T-helper 1 cell (primary cell): ENCODE measurements around the gene RNF213.
"Not testable (repeated sequence)": the region's sequence is repeated elsewhere in the genome, so short reads cannot be mapped to it uniquely, and the experiment has no call there.

Experiments
- DNase-seq, 5 donors: peaks; one replicate each; pipeline ENCODE4 v3.0.0-alpha.2; 2012 to 2020

Gene RNF213

GRCh38 chr17:80396157-80397033, 135.7 kb downstream of the RNF213 start:
- DNase-seq: no peak

DNA sequence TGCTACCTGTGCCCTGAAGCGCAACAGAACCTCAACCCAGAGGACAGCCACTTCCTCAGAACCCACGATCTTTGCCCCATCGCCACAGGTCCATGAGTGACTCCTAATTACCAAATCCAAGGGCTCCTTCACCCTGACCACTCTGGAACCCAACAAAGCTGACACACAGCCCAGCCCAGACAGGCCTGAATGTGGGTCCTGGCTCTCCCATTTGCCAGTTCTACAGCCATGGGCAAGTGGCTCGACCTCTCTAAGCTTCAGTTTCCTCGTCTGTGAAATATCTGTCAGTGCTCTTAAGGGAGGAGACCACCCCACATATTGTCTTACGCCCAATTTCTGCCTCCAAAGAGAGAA, 136.4 kb downstream of the RNF213 start:
- DNase-seq: peak in 1 of 5 donors; percentile 43

DNA sequence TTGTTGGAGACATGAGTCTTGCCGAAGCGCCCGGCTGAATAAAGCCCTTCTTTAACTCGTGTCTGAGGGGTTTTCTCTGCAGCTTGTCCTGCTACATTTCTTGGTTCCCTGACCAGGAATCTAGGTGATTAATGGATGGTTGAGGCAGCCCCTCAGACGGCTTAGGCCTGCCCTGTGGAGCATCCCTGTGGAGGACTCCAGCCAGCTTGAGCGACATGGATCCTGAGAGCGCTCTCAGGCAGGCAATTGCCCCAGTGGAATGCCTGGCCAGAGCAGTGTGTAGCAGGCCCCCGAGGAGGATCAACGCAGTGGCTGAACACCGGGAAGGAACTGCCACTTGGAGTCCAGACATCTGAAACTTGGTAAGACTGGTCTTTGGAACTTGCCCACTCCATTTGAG, 137.0 kb downstream of the RNF213 start:
- DNase-seq: no peak

DNA sequence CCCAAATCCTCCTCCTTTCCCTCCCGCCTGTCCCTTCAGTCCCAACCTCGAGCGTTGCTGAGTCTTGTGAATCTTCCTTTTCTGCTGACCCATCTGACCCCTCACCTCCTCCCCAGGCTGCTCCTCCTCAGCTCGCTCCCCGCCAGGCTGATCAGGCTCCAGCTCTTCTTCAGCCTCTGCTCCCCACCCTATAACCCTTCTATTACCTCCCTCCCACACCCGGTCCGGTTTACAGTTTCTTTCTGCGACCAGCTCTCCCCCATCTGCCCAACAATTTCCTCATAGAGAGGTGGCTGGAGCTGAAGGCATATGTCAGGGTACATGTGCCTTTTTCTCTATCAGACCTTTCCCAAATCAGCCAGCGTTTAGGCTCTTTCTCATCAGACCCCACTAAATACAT, 140.4 kb downstream of the RNF213 start:
- not testable (repeated sequence) for DNase-seq

- DNase-seq: not testable (repeated sequence)
Measured at GRCh38 chr17:80402102-80402501, 141.4 kb downstream of the RNF213 start.

GRCh38 chr17:80402959-80403358, 142.3 kb downstream of the RNF213 start:
- DNase-seq: no peak

DNA sequence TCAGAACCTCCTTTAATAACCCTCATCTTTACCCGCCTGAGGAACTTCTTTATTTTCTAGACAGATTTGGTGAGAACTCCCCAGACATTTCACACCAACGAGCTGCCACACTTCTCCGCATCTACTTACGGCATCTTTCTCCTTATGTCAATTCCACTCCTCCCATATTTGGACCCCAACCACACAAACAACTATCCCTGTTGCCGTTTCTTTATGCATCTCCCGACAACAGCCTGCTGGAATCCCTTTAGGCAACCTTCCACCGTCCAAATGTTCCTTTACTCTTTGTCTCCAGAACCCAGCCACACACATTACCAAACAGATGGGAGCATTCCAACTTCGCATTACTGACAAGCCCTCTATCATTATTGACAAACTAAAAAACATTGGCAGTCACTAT, 145.5 kb downstream of the RNF213 start:
- no peak for DNase-seq

DNA sequence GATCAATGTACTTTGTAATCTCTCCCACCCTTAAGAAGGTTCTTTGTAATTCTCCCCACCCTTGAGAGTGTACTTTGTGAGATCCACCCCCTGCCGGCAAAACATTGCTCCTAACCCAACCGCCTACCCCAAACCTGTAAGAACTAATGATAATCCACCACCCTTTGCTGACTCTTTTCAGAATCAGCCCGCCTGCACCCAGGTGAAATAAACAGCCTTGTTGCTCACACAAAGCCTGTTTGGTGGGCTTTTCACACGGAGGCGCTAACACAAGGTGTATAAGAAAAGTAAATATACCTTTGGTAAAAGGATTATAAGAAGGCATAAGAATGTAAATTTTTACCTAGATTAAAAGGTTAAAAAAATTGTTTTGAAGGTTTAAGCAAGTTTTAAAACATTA, 147.3 kb downstream of the RNF213 start:
- DNase-seq: not testable (repeated sequence)

DNA sequence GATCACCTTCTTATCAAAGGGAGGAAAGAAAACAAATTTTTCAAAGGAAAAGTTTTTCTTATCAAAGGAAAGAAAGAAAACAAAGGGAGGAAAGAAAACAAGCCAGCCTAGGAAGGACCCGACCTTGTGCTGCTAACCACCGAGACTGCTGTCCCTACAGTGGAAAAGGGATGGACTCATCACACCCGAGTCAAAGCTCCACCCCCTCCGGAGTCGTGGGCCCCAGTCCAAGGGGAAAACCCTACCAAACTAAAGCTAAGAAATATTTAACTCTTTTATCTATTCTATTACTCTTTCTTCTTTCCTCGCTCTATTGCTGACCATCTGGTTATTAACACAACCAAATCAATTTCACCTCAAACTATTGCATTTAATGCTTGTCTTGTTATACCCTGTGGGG, 148.2 kb downstream of the RNF213 start:
- DNase-seq: no peak

DNA sequence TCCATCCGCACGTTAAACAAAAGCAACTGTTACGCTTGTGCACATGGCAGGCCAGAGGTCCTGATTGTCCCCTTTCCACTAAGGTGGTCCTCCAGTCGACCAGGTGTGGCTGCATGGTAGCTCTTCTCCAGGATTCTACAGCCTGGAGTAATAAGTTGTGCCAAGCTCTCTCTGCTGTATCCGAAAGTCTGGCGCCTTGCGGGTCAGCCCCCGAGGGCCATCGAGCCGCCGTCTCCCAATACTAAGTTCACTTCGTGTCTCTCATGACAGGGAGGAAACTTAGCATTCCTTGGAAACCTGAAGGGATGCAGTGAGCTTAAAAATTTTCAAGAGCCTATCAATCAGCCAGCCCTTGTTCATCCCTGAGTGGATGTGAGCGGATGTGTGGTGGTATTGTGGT, 149.0 kb downstream of the RNF213 start:
- DNase-seq: no peak

- not testable (repeated sequence) for DNase-seq
Measured at GRCh38 chr17:80410441-80411087, 149.9 kb downstream of the RNF213 start.

DNA sequence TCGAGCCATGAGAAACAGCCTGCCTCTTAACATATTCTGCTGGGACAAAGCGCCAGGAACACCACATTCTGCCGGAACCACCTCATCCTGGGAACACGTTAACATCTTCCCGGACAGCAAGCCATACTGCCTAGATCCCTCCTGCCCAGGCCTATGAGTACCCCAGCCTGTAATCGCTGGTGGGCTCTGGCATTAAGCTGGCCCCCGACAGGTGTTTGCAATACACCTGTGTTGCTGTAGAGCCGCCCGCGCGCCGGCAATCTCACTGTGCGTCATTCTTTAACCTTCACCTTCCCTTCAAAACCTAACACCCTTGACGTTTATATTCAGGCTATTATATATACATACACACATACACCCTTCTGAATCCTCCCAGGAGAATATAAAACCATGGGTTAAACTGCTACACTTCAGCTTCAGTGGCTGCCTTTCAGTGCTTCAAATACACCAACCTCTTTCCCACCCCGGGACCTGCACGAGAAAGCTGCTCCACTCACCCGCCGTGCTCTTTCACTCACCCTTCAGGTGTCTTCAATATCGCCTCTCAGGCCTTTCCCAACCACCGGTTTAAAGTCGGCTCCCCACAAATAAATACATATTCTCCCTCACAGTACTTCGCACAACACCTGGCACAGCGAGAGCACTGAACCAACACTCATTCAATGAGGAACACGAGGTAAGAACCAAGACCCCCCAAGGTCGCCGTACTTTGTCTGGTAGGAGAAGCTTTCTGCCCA, 153.3 kb downstream of the RNF213 start:
- no peak for DNase-seq

- DNase-seq: no peak
Measured at GRCh38 chr17:80414508-80414802, 153.8 kb downstream of the RNF213 start.

DNA sequence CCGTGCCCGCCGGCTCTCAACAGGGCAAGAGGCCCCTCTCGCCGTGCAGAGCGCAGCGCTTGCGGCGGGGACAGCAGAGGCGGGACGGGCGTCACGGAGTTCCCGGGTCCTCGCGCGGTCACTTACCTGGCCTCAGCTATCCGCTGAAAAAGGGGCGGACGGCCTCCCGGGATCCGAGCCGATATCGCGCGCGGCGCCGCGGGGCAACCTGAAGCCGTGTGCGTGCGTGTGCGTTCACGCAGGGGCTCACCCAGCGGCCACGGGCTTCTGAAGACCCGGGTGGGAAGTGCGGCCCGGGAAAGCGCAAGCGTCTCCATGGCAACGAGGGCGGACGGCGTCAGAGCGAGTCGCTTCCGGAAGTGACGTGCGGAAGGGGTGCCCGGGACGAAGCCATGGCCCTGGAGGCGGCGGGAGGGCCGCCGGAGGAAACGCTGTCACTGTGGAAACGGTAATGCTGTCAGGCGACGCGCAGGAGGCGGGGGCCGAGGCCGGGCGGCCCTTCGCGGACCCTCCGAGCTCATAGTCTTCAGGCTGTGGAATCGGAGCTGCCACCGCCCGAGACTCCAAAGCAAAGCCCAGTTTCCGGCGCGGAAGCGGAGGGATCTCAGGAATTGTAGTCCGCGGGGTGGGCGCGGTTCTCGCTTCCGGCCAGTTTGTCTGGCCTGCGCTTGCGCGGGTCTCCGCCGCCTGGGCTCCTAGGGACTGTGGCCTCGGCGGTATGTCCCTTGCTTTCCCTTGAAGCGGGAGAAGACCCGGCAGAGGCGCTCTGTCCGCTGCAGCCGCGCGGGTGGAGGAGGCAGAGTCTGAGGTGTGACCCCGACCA, 154.4 kb downstream of the RNF213 start, which contains the start of gene ENDOV:
ENDOV (plus strand) TSS at position 365 of the 823 bp plus-strand sequence; CDS start at position 393, 28 bp downstream.
- DNase-seq: peak; percentile 89 to 94 (median 94)

DNA sequence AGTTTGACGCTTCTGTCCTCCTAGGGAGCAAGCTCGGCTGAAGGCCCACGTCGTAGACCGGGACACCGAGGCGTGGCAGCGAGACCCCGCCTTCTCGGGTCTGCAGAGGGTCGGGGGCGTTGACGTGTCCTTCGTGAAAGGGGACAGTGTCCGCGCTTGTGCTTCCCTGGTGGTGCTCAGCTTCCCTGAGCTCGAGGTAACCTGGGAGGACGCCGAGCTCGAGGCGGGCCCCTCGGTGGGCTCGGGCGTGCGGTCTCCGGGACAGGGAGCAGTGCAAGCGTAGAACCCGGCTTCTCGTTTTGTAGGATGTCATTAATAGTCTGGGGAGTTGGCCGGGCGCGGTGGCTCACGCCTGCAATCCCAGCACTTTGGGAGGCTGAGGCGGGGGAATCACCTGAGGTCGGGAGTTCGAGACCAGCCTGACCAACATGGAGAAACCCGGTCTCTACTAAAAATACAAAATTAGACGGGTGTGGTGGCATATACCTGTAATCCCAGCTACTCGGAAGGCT, 155.0 kb downstream of the RNF213 start:
- no peak for DNase-seq

DNA sequence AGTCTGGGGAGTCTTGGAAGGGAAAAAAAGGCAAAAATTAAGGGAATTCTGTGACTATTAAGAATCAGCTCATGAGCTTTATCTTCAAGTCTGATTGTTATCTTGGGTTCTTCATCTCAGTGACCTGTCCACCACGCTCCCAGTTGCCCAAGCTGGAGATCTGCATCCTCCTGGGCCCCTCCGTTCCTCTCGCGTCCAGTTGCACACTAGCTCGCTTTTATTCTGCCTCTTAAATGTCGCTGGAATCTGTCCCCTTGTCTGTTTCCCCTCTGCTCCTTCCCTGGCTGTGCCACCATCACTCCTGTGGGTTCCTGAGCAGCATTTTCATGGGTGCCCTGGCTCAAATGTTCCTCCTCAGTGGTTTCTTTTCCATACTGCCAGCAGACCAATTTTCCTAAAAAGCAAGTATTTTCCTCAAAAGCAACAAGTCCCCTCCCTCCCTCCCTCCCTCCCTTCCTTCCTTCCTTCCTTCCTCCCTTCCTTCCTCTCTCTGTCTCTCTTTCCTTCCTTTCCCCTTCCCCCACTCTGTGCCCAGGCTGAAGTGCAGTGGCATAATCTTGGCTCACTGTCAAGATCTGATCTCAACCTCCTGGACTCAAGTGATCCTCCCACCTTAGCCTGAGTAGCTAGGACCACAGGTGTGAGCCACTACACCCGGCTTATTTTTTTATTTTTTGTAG, 155.7 kb downstream of the RNF213 start:
- DNase-seq: no peak

GRCh38 chr17:80416940-80417293, 156.3 kb downstream of the RNF213 start:
- DNase-seq: no peak

GRCh38 chr17:80418589-80418988, 157.9 kb downstream of the RNF213 start:
- DNase-seq: no peak

GRCh38 chr17:80419255-80419654, 158.6 kb downstream of the RNF213 start:
- no peak for DNase-seq

DNA sequence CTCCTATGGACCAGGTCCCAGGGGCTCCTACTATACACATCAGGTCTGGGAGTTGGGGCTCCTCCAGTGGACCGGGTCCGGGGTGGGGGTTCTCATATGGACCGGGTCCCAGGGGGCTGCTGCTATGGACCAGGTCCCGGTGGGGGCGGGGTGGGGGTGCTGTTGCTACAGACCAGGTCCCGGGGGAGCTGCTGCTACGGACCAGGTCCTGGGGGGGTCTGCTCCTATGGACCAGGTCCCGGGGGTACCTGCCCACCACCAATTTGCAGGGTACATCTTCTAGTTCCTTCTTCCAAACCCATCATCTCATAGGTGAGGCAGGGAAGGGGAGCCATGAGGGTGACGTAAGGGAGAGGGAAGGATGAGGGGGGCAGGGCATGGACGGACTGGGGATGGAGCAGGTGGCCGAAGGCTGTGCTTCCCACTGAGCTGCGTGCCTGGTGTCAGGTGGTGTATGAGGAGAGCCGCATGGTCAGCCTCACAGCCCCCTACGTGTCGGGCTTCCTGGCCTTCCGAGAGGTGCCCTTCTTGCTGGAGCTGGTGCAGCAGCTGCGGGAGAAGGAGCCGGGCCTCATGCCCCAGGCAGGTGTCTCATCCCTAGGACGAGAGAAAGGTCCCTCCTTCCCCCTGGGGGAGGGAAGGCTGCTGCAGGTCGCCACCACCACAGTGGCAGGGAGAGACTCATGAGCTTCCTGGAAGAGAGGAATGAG, 160.9 kb downstream of the RNF213 start:
- DNase-seq: no peak

DNA sequence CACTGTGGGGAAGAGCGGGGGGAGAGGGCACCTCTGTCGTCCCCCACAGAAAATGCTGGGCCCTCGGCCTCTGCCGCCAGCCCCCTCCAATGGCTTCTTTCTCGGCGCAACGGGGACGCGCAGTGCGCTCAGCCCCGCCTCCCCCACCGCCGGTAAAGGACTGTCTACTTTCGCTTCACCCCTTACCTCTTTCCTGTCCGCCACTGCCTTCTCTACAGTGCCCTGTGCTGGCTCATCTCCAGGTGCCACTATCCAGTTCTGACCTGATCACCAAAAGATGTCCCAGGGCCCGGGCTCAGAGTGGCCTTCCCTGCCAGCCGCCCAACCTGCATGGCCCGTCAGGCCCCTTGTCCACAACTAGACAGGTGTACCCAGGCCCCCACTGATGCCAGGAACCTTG, 161.6 kb downstream of the RNF213 start:
- DNase-seq: no peak
